ENCODE results near the gene SRR. TPM values are rescaled to one million over a fixed set of nuclear protein-coding genes. Genes with fewer than 3 reads are reported as not detected.
A peak's percentile ranks its signal among the peaks of the same experiment; 100 is the strongest.
"Not testable (repeated sequence)": the region's sequence is repeated elsewhere in the genome, so short reads cannot be mapped to it uniquely, and the experiment has no call there.

Gene SRR
- 10 to 100 TPM in 11 of 12 donors, not detected in 1; 14.2 to 46.0 (median 20.7) TPM for polyA plus RNA-seq (ENCODE audit: insufficient read length in 12 of 12)
- long read RNA-seq, donor 1, transcript SRR-201 (8 exons, 2,728 nt) = major isoform, 5 of 28 reads
- long read RNA-seq, donor 1, partial matches to known transcripts = 23 of 28 reads
- long read RNA-seq, donor 1, other reads (novel, unspliced or antisense) = 0 of 28 reads
- long read RNA-seq, donor 2, partial matches to known transcripts = 0 of 10 reads
- long read RNA-seq, donor 2, other reads (novel, unspliced or antisense) = 8 of 10 reads
- long read RNA-seq, donor 3, partial matches to known transcripts = 0 of 4 reads
- long read RNA-seq, donor 3, other reads (novel, unspliced or antisense) = 0 of 4 reads
- long read RNA-seq, donor 4, partial matches to known transcripts = 0 of 2 reads
- long read RNA-seq, donor 4, other reads (novel, unspliced or antisense) = 0 of 2 reads
- long read RNA-seq, donor 5, transcript SRR-201 (8 exons, 2,728 nt) = major isoform, 7 of 96 reads
- long read RNA-seq, donor 5, partial matches to known transcripts = 89 of 96 reads
- long read RNA-seq, donor 5, other reads (novel, unspliced or antisense) = 0 of 96 reads
- long read RNA-seq, donor 6, transcript SRR-201 (8 exons, 2,728 nt) = major isoform, 5 of 5 reads
- long read RNA-seq, donor 6, partial matches to known transcripts = 0 of 5 reads
- long read RNA-seq, donor 6, other reads (novel, unspliced or antisense) = 0 of 5 reads
- long read RNA-seq, donor 7, partial matches to known transcripts = 7 of 10 reads
- long read RNA-seq, donor 7, other reads (novel, unspliced or antisense) = 0 of 10 reads
- long read RNA-seq, donor 8, transcript SRR-201 (8 exons, 2,728 nt) = major isoform, 13 of 25 reads
- long read RNA-seq, donor 8, partial matches to known transcripts = 0 of 25 reads
- long read RNA-seq, donor 8, other reads (novel, unspliced or antisense) = 12 of 25 reads
- long read RNA-seq, donor 9, partial matches to known transcripts = 0 of 4 reads
- long read RNA-seq, donor 9, other reads (novel, unspliced or antisense) = 0 of 4 reads
- long read RNA-seq, donor 10, transcript SRR-201 (8 exons, 2,728 nt) = major isoform, 6 of 17 reads
- long read RNA-seq, donor 10, partial matches to known transcripts = 11 of 17 reads
- long read RNA-seq, donor 10, other reads (novel, unspliced or antisense) = 0 of 17 reads
- long read RNA-seq, donor 11, transcript SRR-201 (8 exons, 2,728 nt) = major isoform, 12 of 18 reads
- long read RNA-seq, donor 11, partial matches to known transcripts = 0 of 18 reads
- long read RNA-seq, donor 11, other reads (novel, unspliced or antisense) = 6 of 18 reads

GRCh38 chr17:2303204-2304188, at the start of gene SRR, which contains the start of gene SMG6:
Gene SRR (plus strand): TSS chr17:2303950. CDS start chr17:2315561, 11,611 bp downstream.
Gene SMG6 (minus strand): TSS chr17:2303785. CDS start chr17:2303720, 65 bp downstream.
- peak; percentile 90 for DNase-seq

- not testable (repeated sequence) for DNase-seq
Measured at GRCh38 chr17:2258830-2259229, 44.9 kb upstream of the SRR start.

GRCh38 chr17:2259769-2260536, 43.8 kb upstream of the SRR start:
- DNase-seq = no peak

GRCh38 chr17:2262135-2262587, 41.6 kb upstream of the SRR start:
- no peak for DNase-seq

GRCh38 chr17:2263183-2264066, 40.3 kb upstream of the SRR start:
- no peak for DNase-seq

GRCh38 chr17:2264067-2264860, 39.5 kb upstream of the SRR start:
- no peak for DNase-seq

GRCh38 chr17:2265166-2265565, 38.6 kb upstream of the SRR start:
- DNase-seq = not testable (repeated sequence)

- no peak for DNase-seq
Measured at GRCh38 chr17:2266045-2266864, 37.5 kb upstream of the SRR start.

- DNase-seq = no peak
Measured at GRCh38 chr17:2266865-2267228, 36.9 kb upstream of the SRR start.

- DNase-seq = no peak
Measured at GRCh38 chr17:2267354-2267753, 36.4 kb upstream of the SRR start.

GRCh38 chr17:2271985-2272702, 31.6 kb upstream of the SRR start:
- no peak for DNase-seq

GRCh38 chr17:2274414-2274813, 29.3 kb upstream of the SRR start:
- DNase-seq = no peak

- DNase-seq = no peak
Measured at GRCh38 chr17:2275722-2276121, 28.0 kb upstream of the SRR start.

GRCh38 chr17:2277429-2278170, 26.1 kb upstream of the SRR start:
- no peak for DNase-seq

GRCh38 chr17:2279707-2280106, 24.0 kb upstream of the SRR start:
- no peak for DNase-seq

Measured in muscle of arm (tissue), 14 donors.